Gastroesophageal sphincter (tissue), 3 donors: ENCODE results near the gene ZNF638.

Experiments
- POLR2A ChIP-seq, 2 donors: fragments of 450-650 bp; IDR thresholded peaks; one replicate each; pipeline ENCODE4 v1.6.1; 2017; ENCODE audit warnings: antibody characterized with exemption in 2 of 2, mild to moderate bottlenecking in 2 of 2, moderate library complexity in 1 of 2
- TF ChIP-seq, protein P1 (sequence below), 4 experiments: fragments of 200-600 bp in 2 of 4; fragments of 450-650 bp in 2 of 4; sonication (generic) in 1 of 4; IDR thresholded peaks; one replicate each; pipeline ENCODE4 v1.5.1; 2017 to 2019; ENCODE audit warnings: antibody characterized with exemption in 4 of 4, mild to moderate bottlenecking in 2 of 4, moderate library complexity in 2 of 4

DNA sequence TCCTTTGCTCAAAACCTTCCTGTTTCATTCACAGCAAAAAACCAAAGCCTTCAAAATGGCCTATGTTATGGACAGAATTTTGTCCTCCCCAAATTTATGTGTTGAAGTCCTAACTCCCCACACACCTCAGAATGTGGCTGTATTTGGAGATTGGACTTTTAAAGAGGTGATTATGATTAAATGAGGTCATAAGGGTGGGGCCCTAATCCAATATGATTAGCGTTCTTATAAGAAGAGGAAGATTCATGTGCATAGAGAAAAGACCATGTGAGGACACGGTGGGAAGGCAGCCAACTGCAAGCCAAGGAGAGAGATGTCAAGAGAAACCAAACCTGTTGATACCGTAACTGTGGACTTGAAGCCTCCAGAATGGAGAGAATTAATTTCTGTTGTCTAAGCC is 4.6 kb upstream of the ZNF638 start:
- TF ChIP-seq POLR2A (IDR thresholded peaks at IDR 0.05), result no peak
- TF ChIP-seq, protein P1, sequence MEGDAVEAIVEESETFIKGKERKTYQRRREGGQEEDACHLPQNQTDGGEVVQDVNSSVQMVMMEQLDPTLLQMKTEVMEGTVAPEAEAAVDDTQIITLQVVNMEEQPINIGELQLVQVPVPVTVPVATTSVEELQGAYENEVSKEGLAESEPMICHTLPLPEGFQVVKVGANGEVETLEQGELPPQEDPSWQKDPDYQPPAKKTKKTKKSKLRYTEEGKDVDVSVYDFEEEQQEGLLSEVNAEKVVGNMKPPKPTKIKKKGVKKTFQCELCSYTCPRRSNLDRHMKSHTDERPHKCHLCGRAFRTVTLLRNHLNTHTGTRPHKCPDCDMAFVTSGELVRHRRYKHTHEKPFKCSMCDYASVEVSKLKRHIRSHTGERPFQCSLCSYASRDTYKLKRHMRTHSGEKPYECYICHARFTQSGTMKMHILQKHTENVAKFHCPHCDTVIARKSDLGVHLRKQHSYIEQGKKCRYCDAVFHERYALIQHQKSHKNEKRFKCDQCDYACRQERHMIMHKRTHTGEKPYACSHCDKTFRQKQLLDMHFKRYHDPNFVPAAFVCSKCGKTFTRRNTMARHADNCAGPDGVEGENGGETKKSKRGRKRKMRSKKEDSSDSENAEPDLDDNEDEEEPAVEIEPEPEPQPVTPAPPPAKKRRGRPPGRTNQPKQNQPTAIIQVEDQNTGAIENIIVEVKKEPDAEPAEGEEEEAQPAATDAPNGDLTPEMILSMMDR (IDR thresholded peaks at IDR 0.05), result no peak
